ENCODE measurements around the gene DAND5. TPM values are rescaled to one million over a fixed set of nuclear protein-coding genes. Genes with fewer than 3 reads are reported as not detected.
A peak's percentile ranks its signal among the peaks of the same experiment; 100 is the strongest.
"Not testable (repeated sequence)": the region's sequence is repeated elsewhere in the genome, so short reads cannot be mapped to it uniquely, and the experiment has no call there.

The DAND5 gene
- total and polyA plus RNA-seq, 5 donors: 5.0 to 13.8 (median 9.2) TPM

DNA sequence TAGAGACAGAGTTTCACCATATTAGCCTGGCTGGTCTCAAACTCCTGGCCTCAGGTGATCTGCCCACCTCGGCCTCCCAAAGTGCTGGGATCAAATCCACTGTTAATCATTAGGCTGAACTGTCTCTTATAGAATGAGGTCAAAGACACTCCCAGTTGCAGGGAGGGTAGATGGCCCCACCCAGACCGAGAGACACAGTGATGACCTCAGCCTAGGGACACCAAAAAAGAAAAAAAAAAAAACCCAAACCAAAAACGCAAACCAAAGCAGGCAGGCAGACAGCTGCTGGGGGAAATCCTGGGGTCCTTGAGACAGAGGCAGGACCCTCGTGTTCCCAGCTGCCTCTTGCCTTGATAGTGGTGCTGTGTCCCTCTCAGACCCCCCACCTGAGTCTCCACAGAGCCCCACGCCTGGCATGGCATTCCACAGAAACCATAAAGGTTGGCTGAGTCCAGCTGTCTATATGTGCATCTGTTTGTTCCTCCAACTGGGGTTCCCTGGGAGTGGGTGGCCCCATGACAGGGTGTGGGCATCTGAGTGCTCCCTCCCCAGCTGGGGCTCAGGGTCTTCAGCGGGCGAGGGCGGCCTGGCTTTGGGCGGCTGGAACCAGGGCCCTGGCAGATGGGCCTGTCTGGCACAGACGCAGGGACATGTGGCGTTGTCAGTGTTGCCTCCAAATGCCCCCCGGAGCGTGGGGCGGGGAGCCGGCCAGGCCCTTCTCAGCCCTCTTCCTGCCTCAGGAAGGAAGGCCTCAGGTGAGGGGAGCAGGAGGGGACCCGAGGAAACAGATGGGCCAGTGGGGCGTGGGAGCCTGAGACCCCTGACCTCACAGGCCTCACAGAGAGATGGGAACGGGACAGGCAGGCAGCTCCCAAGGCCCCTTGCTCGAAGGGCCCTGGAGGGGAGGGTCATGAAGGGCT lies 5.2 kb downstream of the DAND5 start:
- H3K27me3 ChIP-seq (ENCODE audit: control insufficient read depth, insufficient read depth): no peaks in the 10 kb centered on the region
- WGBS: 69% methylated on average over 19 of the region's 19 CpGs
- peak in 2 of 3 donors; percentile 34 to 57 for DNase-seq
- H3K9me3 ChIP-seq (ENCODE audit: control insufficient read depth, low read length): no peaks in the 10 kb centered on the region
- no peak overlapping the region for H3K27ac ChIP-seq (ENCODE audit: low read length)
- H3K4me3 ChIP-seq (ENCODE audit: low read length): no peak overlapping the region
- H3K4me1 ChIP-seq (ENCODE audit: control insufficient read depth, insufficient read depth, low read length): no peaks in the 10 kb centered on the region
- ATAC-seq: no peak
- intact Hi-C loops (cut with DNase I): loop anchor here in 3 of 4 donors (5.0 to 10.0 kb wide), 5 partner anchors 288 to 618 kb away; no protein-coding TSS in a partner anchor

DNA sequence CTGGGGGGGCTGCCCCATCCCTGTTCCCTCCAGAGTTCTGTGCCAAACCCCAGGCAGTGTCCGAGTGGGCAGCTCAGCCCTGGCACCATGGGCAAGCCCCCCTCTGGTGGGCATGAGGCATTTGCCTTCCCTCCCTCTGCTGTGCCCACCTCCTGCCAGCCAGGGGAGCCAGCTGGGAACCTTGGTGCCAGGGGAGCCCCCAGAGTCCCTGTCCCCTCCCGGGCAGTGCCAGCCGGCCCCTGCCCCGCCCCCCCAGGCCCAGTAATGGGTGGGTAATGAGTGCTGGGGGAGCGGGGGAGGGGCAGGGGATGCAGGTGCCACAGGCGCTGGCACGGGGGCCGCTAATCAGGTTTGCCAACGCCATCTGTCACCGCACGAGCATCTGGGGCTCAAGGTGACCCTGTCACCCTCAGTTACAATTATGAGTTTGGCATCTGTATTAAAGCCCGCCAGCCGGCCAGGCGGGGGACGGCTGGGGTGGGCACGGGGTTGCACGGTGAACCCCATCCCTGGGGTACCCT lies 5.9 kb downstream of the DAND5 start:
- WGBS: 70% methylated on average over 17 of the region's 17 CpGs
- no peak for ATAC-seq
- H3K9me3 ChIP-seq (ENCODE audit: control insufficient read depth, low read length): no peaks in the 10 kb centered on the region
- H3K27ac ChIP-seq (ENCODE audit: low read length): no peak overlapping the region
- no peaks in the 10 kb centered on the region for H3K4me1 ChIP-seq (ENCODE audit: control insufficient read depth, insufficient read depth, low read length)
- DNase-seq: peak in 2 of 3 donors; percentile 57 to 64
- intact Hi-C loops (cut with DNase I): loop anchor here in 3 of 4 donors (5.0 to 10.0 kb wide), 5 partner anchors 287 to 617 kb away; no protein-coding TSS in a partner anchor
- no peak overlapping the region for H3K4me3 ChIP-seq (ENCODE audit: low read length)
- H3K27me3 ChIP-seq (ENCODE audit: control insufficient read depth, insufficient read depth): no peaks in the 10 kb centered on the region

DNA sequence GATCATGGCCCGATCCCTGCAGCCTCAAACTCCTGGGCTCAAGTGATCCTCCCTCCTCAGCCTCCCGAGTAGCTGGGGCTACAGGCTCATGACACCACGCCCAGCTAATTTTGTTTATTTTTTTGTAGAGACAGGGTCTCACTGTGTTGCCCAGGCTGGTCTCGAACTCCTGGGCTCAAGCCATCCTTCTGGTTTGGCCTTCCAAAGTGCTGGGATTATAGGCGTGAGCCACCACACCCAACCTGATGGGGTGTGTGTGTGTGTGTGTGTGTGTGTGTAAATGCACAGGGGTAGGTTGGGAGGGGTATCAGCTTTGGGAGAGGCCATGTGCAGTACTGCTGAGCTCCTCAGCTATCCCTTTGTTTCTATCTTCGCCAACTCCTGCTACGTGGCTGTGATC lies 6.7 kb downstream of the DAND5 start:
- intact Hi-C loops (cut with DNase I): loop anchor here in 3 of 4 donors (5.0 to 10.0 kb wide), 5 partner anchors 286 to 616 kb away; no protein-coding TSS in a partner anchor

DNA sequence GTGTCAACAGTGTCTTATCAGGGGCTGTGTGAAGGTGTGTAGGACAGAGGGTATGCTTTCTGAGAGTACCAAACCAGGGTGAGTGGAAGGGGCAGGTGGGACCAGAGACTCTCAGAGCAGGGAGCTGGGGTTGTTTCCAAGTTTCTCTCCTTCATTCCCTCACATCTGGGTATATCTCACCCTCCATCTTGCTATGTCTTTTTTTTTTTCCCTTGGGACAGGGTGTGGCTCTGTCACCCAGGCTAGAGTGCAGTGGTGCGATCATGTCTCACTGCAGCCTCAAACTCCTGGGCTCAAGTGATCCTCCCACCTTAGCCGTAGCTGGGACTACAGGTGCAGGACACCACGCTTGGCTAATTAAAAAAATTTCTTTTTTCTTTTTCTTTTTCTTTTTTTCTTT lies 10.6 kb downstream of the DAND5 start:
- no peak for ATAC-seq
- H3K9me3 ChIP-seq (ENCODE audit: control insufficient read depth, low read length): no peaks in the 10 kb centered on the region
- peak in 1 of 3 donors; percentile 16 for DNase-seq
- no peak overlapping the region for H3K27ac ChIP-seq (ENCODE audit: low read length)
- H3K27me3 ChIP-seq (ENCODE audit: control insufficient read depth, insufficient read depth): no peaks in the 10 kb centered on the region
- no peak overlapping the region for H3K4me3 ChIP-seq (ENCODE audit: low read length)
- peaks cover under 1% of the 10 kb centered on the region for H3K4me1 ChIP-seq (ENCODE audit: control insufficient read depth, insufficient read depth, low read length)
- intact Hi-C loops (cut with DNase I): loop anchor here (2.0 to 10.0 kb wide), 8 partner anchors 85 to 612 kb away; no protein-coding TSS in a partner anchor
- WGBS: 95% methylated on average over 3 of the region's 3 CpGs

More for the DNA sequence above, 6.7 kb downstream of the DAND5 start:
- 83% methylated on average over 7 of the region's 7 CpGs for WGBS
- H3K9me3 ChIP-seq (ENCODE audit: control insufficient read depth, low read length); ATAC-seq; H3K27ac ChIP-seq (ENCODE audit: low read length); H3K4me1 ChIP-seq (ENCODE audit: control insufficient read depth, insufficient read depth, low read length); H3K27me3 ChIP-seq (ENCODE audit: control insufficient read depth, insufficient read depth); H3K4me3 ChIP-seq (ENCODE audit: low read length): not testable (repeated sequence)
- DNase-seq: peak in 1 of 3 donors; percentile 10

DNA sequence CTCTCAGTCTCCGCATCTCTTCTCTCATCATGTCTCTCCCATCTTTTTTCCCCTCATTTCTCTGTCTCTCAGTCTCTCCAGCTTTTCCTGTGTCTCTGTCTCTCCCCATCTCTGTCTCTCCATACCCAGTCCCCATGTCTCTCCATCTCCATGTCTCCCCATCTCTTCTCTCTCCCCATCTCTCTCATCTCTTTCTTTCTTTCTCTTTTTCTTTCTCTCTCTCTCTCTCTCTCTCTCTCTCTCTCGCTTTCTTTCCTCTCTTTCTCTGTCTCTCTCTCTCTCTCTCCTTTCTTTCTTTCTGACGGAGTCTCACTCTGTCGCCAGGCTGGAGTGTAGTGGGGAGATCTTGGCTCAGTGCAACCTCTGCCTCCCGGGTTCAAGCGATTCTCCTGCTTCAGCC lies 13.3 kb downstream of the DAND5 start:
- peaks cover 3% of the 10 kb centered on the region for H3K4me1 ChIP-seq (ENCODE audit: control insufficient read depth, insufficient read depth, low read length)
- no peak for DNase-seq
- no peaks in the 10 kb centered on the region for H3K9me3 ChIP-seq (ENCODE audit: control insufficient read depth, low read length)
- no peak overlapping the region for H3K4me3 ChIP-seq (ENCODE audit: low read length)
- H3K27ac ChIP-seq (ENCODE audit: low read length): no peak overlapping the region
- ATAC-seq: no peak
- intact Hi-C loops (cut with DNase I): loop anchor here in 2 of 4 donors (2.0 to 10.0 kb wide), 3 partner anchors 82 to 112 kb away; no protein-coding TSS in a partner anchor
- H3K27me3 ChIP-seq (ENCODE audit: control insufficient read depth, insufficient read depth): no peaks in the 10 kb centered on the region
- 90% methylated on average over 6 of the region's 6 CpGs for WGBS

DNA sequence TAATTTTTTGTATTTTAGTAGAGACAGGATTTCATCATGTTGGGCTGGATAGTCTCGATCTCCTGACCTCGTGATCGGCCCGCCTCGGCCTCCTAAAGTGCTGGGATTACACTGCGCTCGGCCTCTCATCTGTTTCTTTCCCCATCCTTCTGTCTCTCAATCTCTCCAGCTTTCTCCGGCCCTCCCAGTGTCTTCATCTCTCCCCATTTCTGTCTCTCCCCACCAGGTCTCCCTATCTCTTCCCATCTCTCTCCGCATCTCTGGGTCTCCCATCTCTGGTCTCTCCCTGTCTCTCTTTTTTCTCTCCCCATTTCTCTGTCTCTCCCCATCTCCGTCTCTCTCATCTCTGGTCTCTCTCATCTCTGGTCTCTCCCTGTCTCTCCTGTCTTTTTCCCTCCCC lies 13.7 kb downstream of the DAND5 start:
- ATAC-seq (no peak), DNase-seq (peak in 1 of 3 donors; percentile 54)
- Histone ChIP-seq H3K27me3 (ENCODE audit: control insufficient read depth, insufficient read depth) (no peaks in the 10 kb centered on the region), H3K4me1 (ENCODE audit: control insufficient read depth, insufficient read depth, low read length) (peaks cover 3% of the 10 kb centered on the region), H3K27ac (ENCODE audit: low read length) (no peak overlapping the region), H3K9me3 (ENCODE audit: control insufficient read depth, low read length) (no peaks in the 10 kb centered on the region), H3K4me3 (ENCODE audit: low read length) (no peak overlapping the region)
- intact Hi-C loops (cut with DNase I): loop anchor here in 2 of 4 donors (2.0 to 10.0 kb wide), 3 partner anchors 82 to 112 kb away; no protein-coding TSS in a partner anchor
- WGBS: 54% methylated on average over 10 of the region's 10 CpGs

DNA sequence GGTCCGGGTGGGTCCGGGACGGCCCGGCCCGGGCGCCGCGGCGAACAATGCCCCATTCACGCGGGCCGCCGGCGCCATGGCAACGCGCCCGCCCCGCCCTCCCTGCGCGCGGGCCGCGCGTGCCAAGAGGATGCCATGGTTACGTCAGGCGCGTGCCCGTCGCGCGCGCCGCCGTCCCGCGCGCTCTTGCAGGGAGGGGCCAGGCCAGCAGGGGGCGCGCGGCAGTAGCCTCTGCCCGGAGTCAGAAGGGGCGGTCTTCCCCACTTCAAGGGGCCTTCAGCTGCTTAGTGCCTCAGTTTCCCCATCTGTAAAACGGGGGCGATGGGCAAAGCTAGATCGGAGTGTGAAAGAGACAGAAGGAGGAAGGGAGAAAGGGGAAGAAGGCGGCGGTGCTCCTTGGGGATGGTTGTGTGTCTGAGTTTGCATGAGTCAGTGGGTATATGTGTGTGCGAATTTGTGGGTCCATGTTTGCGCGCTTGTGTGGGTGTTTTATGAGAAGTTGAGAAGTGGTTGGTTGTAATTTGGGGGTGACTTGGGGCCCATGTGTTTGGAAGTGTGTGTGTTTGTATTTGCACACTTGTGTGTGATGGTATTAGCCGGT lies 14.3 kb downstream of the DAND5 start:
- Histone ChIP-seq H3K27ac (ENCODE audit: low read length) (no peak overlapping the region), H3K4me1 (ENCODE audit: control insufficient read depth, insufficient read depth, low read length) (peaks cover 3% of the 10 kb centered on the region), H3K4me3 (ENCODE audit: low read length) (no peak overlapping the region), H3K9me3 (ENCODE audit: control insufficient read depth, low read length) (no peaks in the 10 kb centered on the region), H3K27me3 (ENCODE audit: control insufficient read depth, insufficient read depth) (no peaks in the 10 kb centered on the region)
- ATAC-seq (peak; percentile 77 to 80), DNase-seq (peak; percentile 81 to 94 (median 93))
- WGBS: 10% methylated on average over 51 of the region's 51 CpGs
- intact Hi-C loops (cut with DNase I): loop anchor here in 2 of 4 donors (2.0 to 10.0 kb wide), 3 partner anchors 81 to 111 kb away; no protein-coding TSS in a partner anchor

DNA sequence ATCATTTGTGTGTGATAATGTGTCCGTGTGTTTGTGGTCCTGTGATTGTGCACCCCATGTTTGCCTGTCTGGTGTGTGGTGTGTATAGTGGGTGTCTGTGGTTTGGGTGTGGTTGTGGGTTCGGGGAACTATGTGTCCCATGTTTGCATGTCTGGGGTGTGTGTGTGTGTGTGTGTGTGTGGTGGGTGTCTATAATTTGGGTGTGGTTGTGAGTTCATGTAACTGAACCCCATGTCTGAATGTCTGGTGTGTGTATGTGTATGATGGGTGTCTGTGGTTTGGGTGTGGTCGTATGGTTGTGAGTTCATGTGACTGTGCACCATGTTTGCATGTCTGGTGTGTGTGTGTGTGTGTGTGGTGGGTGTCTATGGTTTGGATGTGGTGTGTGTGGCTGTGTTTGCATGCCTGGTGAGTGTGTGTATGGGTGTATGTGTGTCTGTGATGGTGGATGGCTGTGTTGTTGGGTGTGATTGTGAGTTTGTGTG lies 14.8 kb downstream of the DAND5 start:
- H3K27ac ChIP-seq (ENCODE audit: low read length): no peak overlapping the region
- no peak overlapping the region for H3K4me3 ChIP-seq (ENCODE audit: low read length)
- DNase-seq (peak in 1 of 3 donors; percentile 29), ATAC-seq (peak in 1 of 2 donors; percentile 5)
- H3K4me1 ChIP-seq (ENCODE audit: control insufficient read depth, insufficient read depth, low read length): peaks cover 3% of the 10 kb centered on the region
- no peaks in the 10 kb centered on the region for H3K27me3 ChIP-seq (ENCODE audit: control insufficient read depth, insufficient read depth)
- no peaks in the 10 kb centered on the region for H3K9me3 ChIP-seq (ENCODE audit: control insufficient read depth, low read length)
- 82% methylated on average over 3 of the region's 3 CpGs for WGBS
- intact Hi-C loops (cut with DNase I): loop anchor here in 2 of 4 donors (10.0 kb wide), 2 partner anchors 81 to 111 kb away; no protein-coding TSS in a partner anchor

DNA sequence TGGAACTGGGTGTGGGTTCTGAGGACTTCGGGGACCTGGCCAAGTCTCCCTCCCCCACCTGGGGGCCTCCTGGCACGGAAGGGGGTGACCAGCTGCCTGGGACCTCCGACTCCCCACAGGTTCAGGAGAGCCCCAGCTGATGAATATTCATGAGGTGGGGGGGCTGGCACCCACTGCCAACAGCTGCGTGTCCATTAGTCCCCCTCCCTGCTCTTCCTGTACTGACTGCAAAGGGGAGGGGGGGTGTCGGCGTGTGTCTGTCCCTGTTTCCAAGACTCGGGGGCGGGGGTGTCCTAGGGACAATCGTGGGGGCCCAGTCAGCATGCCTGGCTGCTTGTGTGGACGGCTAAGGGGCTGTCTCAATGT lies 15.3 kb downstream of the DAND5 start:
- Histone ChIP-seq H3K27ac (ENCODE audit: low read length) (no peak overlapping the region), H3K4me3 (ENCODE audit: low read length) (no peak overlapping the region), H3K27me3 (ENCODE audit: control insufficient read depth, insufficient read depth) (no peaks in the 10 kb centered on the region), H3K9me3 (ENCODE audit: control insufficient read depth, low read length) (no peaks in the 10 kb centered on the region), H3K4me1 (ENCODE audit: control insufficient read depth, insufficient read depth, low read length) (peaks cover 3% of the 10 kb centered on the region)
- intact Hi-C loops (cut with DNase I): loop anchor here (5.0 to 10.0 kb wide), 4 partner anchors 78 to 110 kb away; no protein-coding TSS in a partner anchor
- WGBS: 24% methylated on average over 10 of the region's 10 CpGs
- ATAC-seq (no peak), DNase-seq (peak in 1 of 3 donors; percentile 62)

DNA sequence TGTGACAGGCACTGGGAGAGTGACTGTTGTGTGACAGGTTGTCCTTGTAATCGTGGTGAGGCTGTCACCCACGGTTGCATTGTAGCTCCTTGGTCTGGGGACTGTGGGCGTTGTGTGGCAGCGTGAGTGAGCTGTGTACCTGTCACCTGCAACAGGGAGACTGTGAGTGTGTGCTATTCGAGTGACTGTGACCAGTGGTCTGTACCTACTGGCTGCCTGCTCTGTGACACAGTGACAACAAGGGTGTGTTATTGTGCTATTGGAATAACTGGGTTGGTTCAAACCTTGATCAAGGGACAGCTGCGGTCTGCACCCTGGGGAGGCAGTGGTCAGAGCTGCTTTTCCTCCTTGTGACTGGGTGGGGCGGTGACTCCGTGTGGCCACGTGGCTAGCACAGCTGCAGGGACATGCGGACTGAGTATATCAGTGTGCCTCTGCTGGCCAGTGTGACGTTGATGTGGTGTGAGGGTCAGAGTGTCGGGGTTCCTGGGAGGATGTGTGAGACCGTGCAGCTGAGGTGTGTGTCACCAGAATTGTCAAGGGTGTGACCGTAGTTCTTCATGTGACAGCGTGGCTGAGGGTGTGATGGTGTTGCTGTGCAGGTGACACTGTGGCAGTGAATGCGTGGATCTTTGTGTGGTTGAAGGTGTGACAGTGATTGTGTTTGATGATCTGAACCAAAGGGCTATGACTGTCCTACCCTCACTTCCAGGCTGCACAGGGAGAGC lies 15.8 kb downstream of the DAND5 start:
- H3K27ac ChIP-seq (ENCODE audit: low read length): no peak overlapping the region
- peaks cover 3% of the 10 kb centered on the region for H3K4me1 ChIP-seq (ENCODE audit: control insufficient read depth, insufficient read depth, low read length)
- H3K9me3 ChIP-seq (ENCODE audit: control insufficient read depth, low read length): no peaks in the 10 kb centered on the region
- DNase-seq (peak; percentile 79 to 87 (median 85)), ATAC-seq (peak; percentile 69 to 70)
- intact Hi-C loops (cut with DNase I): loop anchor here (5.0 to 10.0 kb wide), 4 partner anchors 77 to 110 kb away; no protein-coding TSS in a partner anchor
- no peak overlapping the region for H3K4me3 ChIP-seq (ENCODE audit: low read length)
- no peaks in the 10 kb centered on the region for H3K27me3 ChIP-seq (ENCODE audit: control insufficient read depth, insufficient read depth)
- WGBS: 34% methylated on average over 16 of the region's 16 CpGs
